ENCODE measurements around the gene LYRM4. TPM values are rescaled to one million over a fixed set of nuclear protein-coding genes. Genes with fewer than 3 reads are reported as not detected.

Gene LYRM4
- total and polyA plus RNA-seq, 2 donors (not counting 1 experiment from before 2014, with no cell fraction given) = 22.1 to 29.5 TPM

DNA sequence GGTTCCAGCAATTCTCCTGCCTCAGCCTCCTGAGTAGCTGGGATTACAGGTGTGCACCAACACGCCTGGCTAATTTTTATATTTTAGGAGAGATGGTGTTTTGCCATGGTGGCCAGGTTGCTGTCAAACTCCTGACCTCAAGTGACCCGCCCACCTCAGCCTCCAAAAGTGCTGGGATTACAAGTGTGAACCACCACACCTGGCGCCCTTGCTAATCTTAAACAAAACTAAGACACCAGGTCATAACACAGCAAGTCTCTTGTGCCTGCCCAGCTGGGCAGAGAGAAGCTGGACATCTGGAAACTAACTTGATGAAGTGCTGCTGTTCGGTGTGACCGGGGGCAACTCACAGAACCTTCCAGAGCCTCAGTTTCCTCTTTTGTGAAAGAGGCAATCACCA is 107.6 kb downstream of the LYRM4 start:
- H3K4me3 Mint-ChIP-seq = no peak overlapping the region
- H3K4me1 Mint-ChIP-seq = no peaks in the 10 kb centered on the region
- intact Hi-C loops (cut with micrococcal nuclease) = no loop called here
- no peaks in the 10 kb centered on the region for H4K20me1 ChIP-seq (ENCODE audit: control insufficient read depth, insufficient read depth, low read length, poor library complexity, severe bottlenecking)
- POLR2A ChIA-PET = no interaction called here
- H3K27ac Mint-ChIP-seq = no peak overlapping the region
- H3K27me3 ChIP-seq (replicated peaks in 1 of 4; ENCODE audit: control extremely low read depth in 1 of 4, control insufficient read depth in 3 of 4, insufficient read depth in 4 of 4, low read length in 3 of 4) = no peaks in the 10 kb centered on the region
- H3K4me3 ChIP-seq (ENCODE audit: control extremely low read depth in 1 of 5, extremely low read depth in 1 of 5, insufficient read depth in 1 of 5, low read depth in 2 of 5, low read length in 4 of 5) = no peak overlapping the region
- H3K4me1 ChIP-seq (ENCODE audit: control insufficient read depth in 2 of 2, insufficient read depth in 2 of 2, low read length in 2 of 2) = no peaks in the 10 kb centered on the region
- no peak for DNase-seq
- no peak overlapping the region for H3K27ac ChIP-seq (ENCODE audit: low read length in 2 of 2)
- H3K36me3 ChIP-seq (replicated peaks in 1 of 2; ENCODE audit: control extremely low read depth in 1 of 2, control insufficient read depth in 1 of 2, extremely low read depth in 1 of 2, insufficient read depth in 2 of 2, low read length in 1 of 2) = no peaks in the 10 kb centered on the region
- no peak overlapping the region for H2AFZ ChIP-seq (ENCODE audit: insufficient read depth, low read depth, low read length, poor library complexity, severe bottlenecking)
- H3K27me3 Mint-ChIP-seq = no peaks in the 10 kb centered on the region
- ATAC-seq (ENCODE audit: low read depth) = no peak
- H3K79me2 ChIP-seq (ENCODE audit: control insufficient read depth, insufficient read depth, low read length) = no peaks in the 10 kb centered on the region
- no peak overlapping the region for H3K9ac ChIP-seq (ENCODE audit: low read length)
- no peaks in the 10 kb centered on the region for H3K9me3 Mint-ChIP-seq (ENCODE audit: insufficient read depth)
- no peaks in the 10 kb centered on the region for H3K9me3 ChIP-seq (ENCODE audit: control extremely low read depth in 1 of 3, control insufficient read depth in 2 of 3, insufficient read depth in 1 of 3, low read length in 2 of 3)
- no peak overlapping the region for H3K4me2 ChIP-seq (replicated peaks; ENCODE audit: low read depth, low read length, poor library complexity, severe bottlenecking)
- CTCF ChIA-PET = interaction anchor here (1.1 to 2.0 kb wide), 2 partner anchors 10 to 12 kb away, joined by 3 to 14 read pairs; no protein-coding TSS in a partner anchor
- WGBS (ENCODE audit: insufficient coverage) = 92% methylated on average over 5 of the region's 5 CpGs
- TF ChIP-seq EZH2 (IDR thresholded peaks at IDR 0.05; ENCODE audit: borderline replicate concordance, insufficient read depth, low read depth, low read length, poor library complexity, severe bottlenecking) = no peak
- TF ChIP-seq, protein P1, sequence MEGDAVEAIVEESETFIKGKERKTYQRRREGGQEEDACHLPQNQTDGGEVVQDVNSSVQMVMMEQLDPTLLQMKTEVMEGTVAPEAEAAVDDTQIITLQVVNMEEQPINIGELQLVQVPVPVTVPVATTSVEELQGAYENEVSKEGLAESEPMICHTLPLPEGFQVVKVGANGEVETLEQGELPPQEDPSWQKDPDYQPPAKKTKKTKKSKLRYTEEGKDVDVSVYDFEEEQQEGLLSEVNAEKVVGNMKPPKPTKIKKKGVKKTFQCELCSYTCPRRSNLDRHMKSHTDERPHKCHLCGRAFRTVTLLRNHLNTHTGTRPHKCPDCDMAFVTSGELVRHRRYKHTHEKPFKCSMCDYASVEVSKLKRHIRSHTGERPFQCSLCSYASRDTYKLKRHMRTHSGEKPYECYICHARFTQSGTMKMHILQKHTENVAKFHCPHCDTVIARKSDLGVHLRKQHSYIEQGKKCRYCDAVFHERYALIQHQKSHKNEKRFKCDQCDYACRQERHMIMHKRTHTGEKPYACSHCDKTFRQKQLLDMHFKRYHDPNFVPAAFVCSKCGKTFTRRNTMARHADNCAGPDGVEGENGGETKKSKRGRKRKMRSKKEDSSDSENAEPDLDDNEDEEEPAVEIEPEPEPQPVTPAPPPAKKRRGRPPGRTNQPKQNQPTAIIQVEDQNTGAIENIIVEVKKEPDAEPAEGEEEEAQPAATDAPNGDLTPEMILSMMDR (IDR thresholded peaks at IDR 0.05) = no peak

DNA sequence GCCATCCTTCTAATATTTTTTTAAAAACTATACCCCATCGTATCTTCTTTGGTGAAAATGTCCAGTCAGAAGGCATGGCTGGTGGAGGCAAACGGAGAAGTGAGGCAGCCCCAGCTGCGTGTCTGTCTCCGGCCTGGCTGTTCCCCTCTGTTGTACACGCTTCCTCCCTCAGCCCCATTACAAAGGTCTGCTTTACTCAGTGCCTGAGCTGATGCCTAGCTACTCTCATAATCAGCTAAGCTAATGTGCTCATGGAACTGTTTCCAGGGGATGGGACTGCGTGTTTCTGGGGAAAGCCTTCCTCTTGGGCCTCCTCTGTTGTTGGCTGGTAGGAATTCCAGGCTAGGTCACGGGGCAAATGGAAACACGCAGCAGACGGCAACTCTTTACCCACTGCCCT is 108.3 kb downstream of the LYRM4 start:
- Histone ChIP-seq H3K4me3 (ENCODE audit: control extremely low read depth in 1 of 5, extremely low read depth in 1 of 5, insufficient read depth in 1 of 5, low read depth in 2 of 5, low read length in 4 of 5) (no peak overlapping the region), H3K79me2 (ENCODE audit: control insufficient read depth, insufficient read depth, low read length) (no peaks in the 10 kb centered on the region), H3K27me3 (replicated peaks in 1 of 4; ENCODE audit: control extremely low read depth in 1 of 4, control insufficient read depth in 3 of 4, insufficient read depth in 4 of 4, low read length in 3 of 4) (no peaks in the 10 kb centered on the region), H2AFZ (ENCODE audit: insufficient read depth, low read depth, low read length, poor library complexity, severe bottlenecking) (no peak overlapping the region), H3K4me2 (replicated peaks; ENCODE audit: low read depth, low read length, poor library complexity, severe bottlenecking) (no peak overlapping the region), H3K36me3 (replicated peaks in 1 of 2; ENCODE audit: control extremely low read depth in 1 of 2, control insufficient read depth in 1 of 2, extremely low read depth in 1 of 2, insufficient read depth in 2 of 2, low read length in 1 of 2) (no peaks in the 10 kb centered on the region), H4K20me1 (ENCODE audit: control insufficient read depth, insufficient read depth, low read length, poor library complexity, severe bottlenecking) (no peaks in the 10 kb centered on the region), H3K9me3 (ENCODE audit: control extremely low read depth in 1 of 3, control insufficient read depth in 2 of 3, insufficient read depth in 1 of 3, low read length in 2 of 3) (no peaks in the 10 kb centered on the region), H3K4me1 (ENCODE audit: control insufficient read depth in 2 of 2, insufficient read depth in 2 of 2, low read length in 2 of 2) (no peaks in the 10 kb centered on the region), H3K9ac (ENCODE audit: low read length) (no peak overlapping the region), H3K27ac (ENCODE audit: low read length in 2 of 2) (no peak overlapping the region)
- ATAC-seq (ENCODE audit: low read depth) = no peak
- Mint-ChIP-seq H3K27ac (no peak overlapping the region), H3K9me3 (ENCODE audit: insufficient read depth) (no peaks in the 10 kb centered on the region), H3K4me1 (no peaks in the 10 kb centered on the region), H3K4me3 (no peak overlapping the region), H3K27me3 (no peaks in the 10 kb centered on the region)
- DNase-seq = no peak
- TF ChIP-seq EZH2 (IDR thresholded peaks at IDR 0.05; ENCODE audit: borderline replicate concordance, insufficient read depth, low read depth, low read length, poor library complexity, severe bottlenecking) = no peak
- TF ChIP-seq, protein P1 (IDR thresholded peaks at IDR 0.05) = no peak
- POLR2A ChIA-PET = no interaction called here
- 50% methylated on average over 2 of the region's 9 CpGs for WGBS (ENCODE audit: insufficient coverage)
- intact Hi-C loops (cut with micrococcal nuclease) = no loop called here
- CTCF ChIA-PET = interaction anchor here (1.1 to 2.0 kb wide), 3 partner anchors 9 to 15 kb away, joined by 3 to 14 read pairs (median 4); no protein-coding TSS in a partner anchor
